ENCODE results near the gene UGT1A8. TPM values are rescaled to one million over a fixed set of nuclear protein-coding genes. Genes with fewer than 3 reads are reported as not detected.

UGT1A8 gene
- total and polyA plus RNA-seq, 2 experiments from 2014 or later = 0.45 TPM; not detected in 1

GRCh38 chr2:233714121-233714520 is 96.7 kb downstream of the UGT1A8 start:
- Histone ChIP-seq H2AFZ (no peak overlapping the region), H3K4me3 (no peak overlapping the region), H4K20me1 (replicated peaks; ENCODE audit: insufficient read depth) (no peaks in the 10 kb centered on the region), H3F3A (replicated peaks; ENCODE audit: low read depth) (no peaks in the 10 kb centered on the region), H3K36me3 (ENCODE audit: insufficient read depth) (no peaks in the 10 kb centered on the region), H3K4me1 (ENCODE audit: insufficient read depth) (no peaks in the 10 kb centered on the region), H3K79me2 (replicated peaks; ENCODE audit: insufficient read depth) (no peaks in the 10 kb centered on the region), H3K9me2 (ENCODE audit: insufficient read depth) (no peaks in the 10 kb centered on the region), H3K27ac (ENCODE audit: low read depth) (no peak overlapping the region), H3K4me2 (no peak overlapping the region), H3K27me3 (ENCODE audit: insufficient read depth) (no peaks in the 10 kb centered on the region)
- no peak overlapping the region for H3K4me3 Mint-ChIP-seq
- DNase-seq (ENCODE audit: low spot score) = no peak
- H3K9me3 Mint-ChIP-seq = peaks cover 5% of the 10 kb centered on the region; the same call in 2 of the 3 replicates
- H3K4me1 Mint-ChIP-seq = peaks cover 4% of the 10 kb centered on the region; the same call in 1 of the 3 replicates
- no peak for TF ChIP-seq ZNF331 (CRISPR knock-in tag; IDR thresholded peaks at IDR 0.05; ENCODE audit: low read depth)
- TF ChIP-seq, protein P1, sequence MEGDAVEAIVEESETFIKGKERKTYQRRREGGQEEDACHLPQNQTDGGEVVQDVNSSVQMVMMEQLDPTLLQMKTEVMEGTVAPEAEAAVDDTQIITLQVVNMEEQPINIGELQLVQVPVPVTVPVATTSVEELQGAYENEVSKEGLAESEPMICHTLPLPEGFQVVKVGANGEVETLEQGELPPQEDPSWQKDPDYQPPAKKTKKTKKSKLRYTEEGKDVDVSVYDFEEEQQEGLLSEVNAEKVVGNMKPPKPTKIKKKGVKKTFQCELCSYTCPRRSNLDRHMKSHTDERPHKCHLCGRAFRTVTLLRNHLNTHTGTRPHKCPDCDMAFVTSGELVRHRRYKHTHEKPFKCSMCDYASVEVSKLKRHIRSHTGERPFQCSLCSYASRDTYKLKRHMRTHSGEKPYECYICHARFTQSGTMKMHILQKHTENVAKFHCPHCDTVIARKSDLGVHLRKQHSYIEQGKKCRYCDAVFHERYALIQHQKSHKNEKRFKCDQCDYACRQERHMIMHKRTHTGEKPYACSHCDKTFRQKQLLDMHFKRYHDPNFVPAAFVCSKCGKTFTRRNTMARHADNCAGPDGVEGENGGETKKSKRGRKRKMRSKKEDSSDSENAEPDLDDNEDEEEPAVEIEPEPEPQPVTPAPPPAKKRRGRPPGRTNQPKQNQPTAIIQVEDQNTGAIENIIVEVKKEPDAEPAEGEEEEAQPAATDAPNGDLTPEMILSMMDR (conservative IDR thresholded peaks at IDR 0.05; ENCODE audit: low read depth in 2 of 2) = no peak
- no peak for TF ChIP-seq NANOG (IDR thresholded peaks at IDR 0.05; ENCODE audit: borderline replicate concordance)
- TF ChIP-seq REST (IDR thresholded peaks at IDR 0.05; ENCODE audit: unreplicated experiment) = no peak
- no peak for TF ChIP-seq EZH2 (IDR thresholded peaks at IDR 0.05; ENCODE audit: low read depth, unreplicated experiment)
- TF ChIP-seq, protein P2, sequence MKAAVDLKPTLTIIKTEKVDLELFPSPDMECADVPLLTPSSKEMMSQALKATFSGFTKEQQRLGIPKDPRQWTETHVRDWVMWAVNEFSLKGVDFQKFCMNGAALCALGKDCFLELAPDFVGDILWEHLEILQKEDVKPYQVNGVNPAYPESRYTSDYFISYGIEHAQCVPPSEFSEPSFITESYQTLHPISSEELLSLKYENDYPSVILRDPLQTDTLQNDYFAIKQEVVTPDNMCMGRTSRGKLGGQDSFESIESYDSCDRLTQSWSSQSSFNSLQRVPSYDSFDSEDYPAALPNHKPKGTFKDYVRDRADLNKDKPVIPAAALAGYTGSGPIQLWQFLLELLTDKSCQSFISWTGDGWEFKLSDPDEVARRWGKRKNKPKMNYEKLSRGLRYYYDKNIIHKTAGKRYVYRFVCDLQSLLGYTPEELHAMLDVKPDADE (IDR thresholded peaks at IDR 0.05) = no peak
- no peak for TF ChIP-seq ZNF114 (CRISPR knock-in tag; IDR thresholded peaks at IDR 0.05)
- no peak for TF ChIP-seq JUNB (IDR thresholded peaks at IDR 0.05; ENCODE audit: unreplicated experiment)
- H3K27ac Mint-ChIP-seq = no peak overlapping the region
- ATAC-seq = no peak
- peaks cover 13% of the 10 kb centered on the region for H3K27me3 Mint-ChIP-seq (ENCODE audit: insufficient read depth, low read depth, poor library complexity)
- H3K36me3 Mint-ChIP-seq (ENCODE audit: low read depth) = no peaks in the 10 kb centered on the region

GRCh38 chr2:233718552-233718951 is 101.1 kb downstream of the UGT1A8 start, which contains the start of gene UGT1A4:
Gene UGT1A4 (plus strand): TSS chr2:233718736. CDS start chr2:233718821, 85 bp downstream.
- Histone ChIP-seq H3K79me2 (replicated peaks; ENCODE audit: insufficient read depth) (no peaks in the 10 kb centered on the region), H3K4me1 (ENCODE audit: insufficient read depth) (no peaks in the 10 kb centered on the region), H2AFZ (no peak within 1 kb of the TSS), H4K20me1 (replicated peaks; ENCODE audit: insufficient read depth) (no peaks in the 10 kb centered on the region), H3K27ac (ENCODE audit: low read depth) (no peak within 1 kb of the TSS), H3K36me3 (ENCODE audit: insufficient read depth) (no peaks in the 10 kb centered on the region), H3K9me2 (ENCODE audit: insufficient read depth) (no peaks in the 10 kb centered on the region), H3F3A (replicated peaks; ENCODE audit: low read depth) (no peaks in the 10 kb centered on the region), H3K27me3 (ENCODE audit: insufficient read depth) (no peaks in the 10 kb centered on the region), H3K4me3 (no peak within 1 kb of the TSS), H3K4me2 (no peak within 1 kb of the TSS)
- no peak for DNase-seq (ENCODE audit: low spot score)
- ATAC-seq = no peak
- no peak within 1 kb of the TSS for H3K27ac Mint-ChIP-seq
- H3K4me1 Mint-ChIP-seq = no peaks in the 10 kb centered on the region
- H3K9me3 Mint-ChIP-seq = peaks cover 18% of the 10 kb centered on the region
- H3K36me3 Mint-ChIP-seq (ENCODE audit: low read depth) = peaks cover 3% of the 10 kb centered on the region; the same call in 1 of the 3 replicates
- peaks cover 7% of the 10 kb centered on the region for H3K27me3 Mint-ChIP-seq (ENCODE audit: insufficient read depth, low read depth, poor library complexity)
- H3K4me3 Mint-ChIP-seq = no peak within 1 kb of the TSS
- TF ChIP-seq ZNF114 (CRISPR knock-in tag; IDR thresholded peaks at IDR 0.05) (no peak), CREB1 (CRISPR knock-in tag; IDR thresholded peaks at IDR 0.05; ENCODE audit: low read depth) (no peak), JUNB (IDR thresholded peaks at IDR 0.05; ENCODE audit: unreplicated experiment) (no peak), POLR2AphosphoS5 (IDR thresholded peaks at IDR 0.05; ENCODE audit: low read depth) (no peak)
- TF ChIP-seq, protein P2 (IDR thresholded peaks at IDR 0.05) = no peak
